GM12878 (cell line): ENCODE measurements around the gene NCKAP5. TPM values are rescaled to one million over a fixed set of nuclear protein-coding genes. Genes with fewer than 3 reads are reported as not detected.

Experiments used
- ATAC-seq: fragments of 200-7000 bp; cut with Tn5 transposase; 3 replicates; pipeline ENCODE4 v1.9.1; 2020; ENCODE audit warnings: mild to moderate bottlenecking, moderate library complexity
- BruUV-seq: library from RNA; stranded (reverse); fragments of 400-500 nt; replicated peaks from 2 replicates; lab custom pipeline; 2021; lab: Mats Ljungman, UMichigan
- CTCF ChIA-PET: fragments of 300-600 bp; sonication (Branson Sonifier 250); formaldehyde crosslinking; extraction: SDS; loops from one replicate; lab custom pipeline; 2021; ENCODE audit warnings: inconsistent platforms; lab: Yijun Ruan, JAX
- POLR2A ChIA-PET: fragments of 350-600 bp; formaldehyde crosslinking; extraction: SDS; loops from one replicate; lab custom pipeline; 2021; ENCODE audit warnings: inconsistent platforms; lab: Charles Lee
- RAD21 ChIA-PET: fragments of 300-600 bp; sonication (Branson Sonifier 250); formaldehyde crosslinking; loops from one replicate; lab custom pipeline; 2023; ENCODE audit warnings: antibody characterized with exemption; ENCODE audit not compliant: unreplicated experiment; lab: Charles Lee
- SMC1A ChIA-PET: fragments of 300-600 bp; sonication (Branson Sonifier 250); formaldehyde crosslinking; loops from one replicate; lab custom pipeline; 2023; ENCODE audit not compliant: unreplicated experiment, uncharacterized antibody; lab: Charles Lee
- DNase-seq: peaks from one replicate; pipeline ENCODE4 v3.0.0-alpha.2; 2011; ENCODE audit warnings: low read depth, low spot score
- FAIRE-seq: peaks from 3 replicates; lab custom pipeline; 2011; peaks lifted over from hg19 to GRCh38; lab: Jason Lieb, UNC
- H2AFZ ChIP-seq: 2 replicates; pipeline ENCODE4 v1.6.0; 2011; ENCODE audit warnings: low read depth, low read length, control low read depth; ENCODE audit not compliant: control insufficient read depth
- H3K27ac ChIP-seq: 2 replicates; pipeline ENCODE4 v1.5.1; 2011; ENCODE audit warnings: control low read depth; ENCODE audit not compliant: control insufficient read depth, insufficient read depth
- H3K27me3 ChIP-seq, 2 experiments: replicated peaks in 1 of 2; 2 replicates each; pipeline versions ENCODE4 v1.6.0 to v1.6.1; 2011; ENCODE audit warnings: low read length in 1 of 2; ENCODE audit not compliant: control insufficient read depth in 2 of 2, insufficient read depth in 2 of 2
- H3K36me3 ChIP-seq, 2 experiments: 2 replicates each; pipeline ENCODE4 v1.5.1; 2011; ENCODE audit warnings: low read length in 1 of 2; ENCODE audit not compliant: control insufficient read depth in 2 of 2, insufficient read depth in 2 of 2
- H3K4me1 ChIP-seq: 2 replicates; pipeline ENCODE4 v1.6.1; 2011; ENCODE audit warnings: mild to moderate bottlenecking, low read length, moderate library complexity, mixed read lengths; ENCODE audit not compliant: control insufficient read depth, insufficient read depth
- H3K4me2 ChIP-seq: 2 replicates; pipeline ENCODE4 v1.6.0; 2011; ENCODE audit warnings: control low read depth; ENCODE audit not compliant: control insufficient read depth, insufficient read depth
- H3K4me3 ChIP-seq: fragments of 200-600 bp; sonication (generic); 2 replicates; pipeline ENCODE4 v1.5.1; 2016
- H3K79me2 ChIP-seq: 2 replicates; pipeline ENCODE4 v1.6.0; 2011; ENCODE audit warnings: low read length; ENCODE audit not compliant: control insufficient read depth, insufficient read depth
- H3K9ac ChIP-seq: 2 replicates; pipeline ENCODE4 v1.8.0; 2011; ENCODE audit warnings: low read length, control low read depth, mixed read lengths; ENCODE audit not compliant: control insufficient read depth, insufficient read depth
- H3K9me3 ChIP-seq: replicated peaks from 3 replicates; pipeline ENCODE4 v1.5.1; 2011; ENCODE audit warnings: mild to moderate bottlenecking, low read length; ENCODE audit not compliant: control insufficient read depth, insufficient read depth
- H4K20me1 ChIP-seq: 2 replicates; pipeline ENCODE4 v1.6.0; 2011; ENCODE audit not compliant: control insufficient read depth, insufficient read depth
- RAD21 ChIP-seq: IDR thresholded peaks from 2 replicates; pipeline ENCODE4 v1.6.1; 2011; ENCODE audit warnings: mild to moderate bottlenecking, low read depth, low read length, moderate library complexity; ENCODE audit not compliant: insufficient read depth
- ZNF622 ChIP-seq: fragments of 450-650 bp; IDR thresholded peaks from 2 replicates; pipeline ENCODE4 v1.6.1; 2017; ENCODE audit warnings: mild to moderate bottlenecking, inconsistent platforms
- WGBS: methylation state at CpG from one replicate; pipeline ENCODE4 v1.1.6; 2016; ENCODE audit warnings: low lambda C conversion rate; ENCODE audit not compliant: insufficient replicate concordance, insufficient coverage; ENCODE audit errors: missing lambda C conversion rate; 5-methylcytosine and 5-hydroxymethylcytosine counted together
- in situ Hi-C: fragments of 300-500 bp; cut with MboI; formaldehyde crosslinking; loops from 9 replicates; pipeline ENCODE4 v1.14.3; 2018; ENCODE audit warnings: mixed read lengths
- intact Hi-C: fragments of 100-400 bp; cut with micrococcal nuclease; formaldehyde crosslinking; loops from one replicate; pipeline ENCODE4 v1.14.2; 2022; ENCODE audit not compliant: unreplicated experiment
- polyA plus RNA-seq, 11 experiments: library from polyadenylated mRNA; depleted of rRNA in 4 of 11; unstranded in 6 of 11; stranded (reverse) in 5 of 11; fragments of >200 nt; fragmentation: Nextera tagmentation in 4 of 11; fragmentation: Illumina TruSeq in 1 of 11; extraction: Ambion mirVana in 4 of 11; extraction: Trizol in 1 of 11; gene quantifications; 1 replicate in 1 of 11; 2 replicates in 10 of 11; pipeline versions ENCODE4 v1.2.1 to v1.2.3, GENCODE V29; 2011 to 2016; ENCODE audit warnings: inconsistent platforms in 2 of 11, missing spikeins in 2 of 11, low read depth in 1 of 11
- total RNA-seq, 4 experiments: library from RNA; depleted of rRNA in 3 of 4; stranded (reverse); fragments of >200 nt in 3 of 4; fragmentation: Illumina TruSeq in 1 of 4; extraction: Trizol in 1 of 4; gene quantifications; 2 replicates each; pipeline versions ENCODE4 v1.2.1 to v1.2.3, GENCODE V29; 2013 to 2021
- TF ChIP-seq, protein P1 (sequence below), 3 experiments: IDR thresholded peaks in 2 of 3; conservative IDR thresholded peaks in 1 of 3; 2 replicates each; pipeline ENCODE4 v1.5.1; 2011; ENCODE audit warnings: low read depth in 3 of 3, low read length in 3 of 3, mild to moderate bottlenecking in 3 of 3, control low read depth in 2 of 3, moderate library complexity in 2 of 3, inconsistent platforms in 1 of 3, mixed read lengths in 1 of 3; ENCODE audit not compliant: control insufficient read depth in 2 of 3, insufficient read depth in 1 of 3; ENCODE audit errors: extremely low read depth in 1 of 3

NCKAP5 gene
- total and polyA plus RNA-seq, 10 of the 15 experiments (the other 5 are each of a cell fraction or from before 2014, with no cell fraction given), result 0.06 to 0.44 (median 0.16) TPM

DNA sequence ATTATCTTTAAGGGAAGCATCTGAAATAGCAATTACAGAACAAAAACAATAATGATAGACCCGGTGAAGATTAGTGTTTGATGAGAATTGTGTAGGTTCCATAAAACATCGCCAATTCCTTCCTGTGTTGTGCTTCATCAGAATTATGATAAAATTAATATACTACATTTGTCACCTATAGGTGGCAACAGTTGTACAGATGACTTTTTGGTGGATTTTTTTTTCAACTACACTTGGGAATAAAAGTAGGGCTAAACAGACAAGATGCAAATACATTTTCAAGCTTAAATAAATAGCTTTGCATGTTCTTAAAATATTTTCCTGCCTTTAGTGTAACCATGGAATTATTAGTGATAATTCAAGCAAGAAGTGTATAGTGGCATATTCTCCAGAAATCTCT, 891.3 kb downstream of the NCKAP5 start:
- no peak overlapping the region for H3K4me2 ChIP-seq
- H3K27me3 ChIP-seq, result no peaks in the 10 kb centered on the region; a peak in 1 of 4 replicates
- in situ Hi-C loops (no loop called here), intact Hi-C loops (no loop called here)
- DNase-seq, result no peak
- no peak overlapping the region for H2AFZ ChIP-seq
- ChIA-PET CTCF (interaction anchor here (0.7 to 4.1 kb wide), 12 partner anchors 9 to 494 kb away, joined by 3 to 26 read pairs (median 4); no protein-coding TSS in a partner anchor), SMC1A (interaction anchor here (0.9 to 1.9 kb wide), 7 partner anchors 20 to 494 kb away, joined by 3 to 11 read pairs (median 3); no protein-coding TSS in a partner anchor), RAD21 (interaction anchor here (0.9 to 1.7 kb wide), 6 partner anchors 129 to 495 kb away, joined by 3 to 9 read pairs (median 4); no protein-coding TSS in a partner anchor), POLR2A (no interaction called here)
- H3K27ac ChIP-seq, result no peak overlapping the region
- no peak for TF ChIP-seq ZNF622
- TF ChIP-seq RAD21, result 0 out of 2 replicates have a peak, but pooled peaks have one; percentile 16
- TF ChIP-seq, protein P1, sequence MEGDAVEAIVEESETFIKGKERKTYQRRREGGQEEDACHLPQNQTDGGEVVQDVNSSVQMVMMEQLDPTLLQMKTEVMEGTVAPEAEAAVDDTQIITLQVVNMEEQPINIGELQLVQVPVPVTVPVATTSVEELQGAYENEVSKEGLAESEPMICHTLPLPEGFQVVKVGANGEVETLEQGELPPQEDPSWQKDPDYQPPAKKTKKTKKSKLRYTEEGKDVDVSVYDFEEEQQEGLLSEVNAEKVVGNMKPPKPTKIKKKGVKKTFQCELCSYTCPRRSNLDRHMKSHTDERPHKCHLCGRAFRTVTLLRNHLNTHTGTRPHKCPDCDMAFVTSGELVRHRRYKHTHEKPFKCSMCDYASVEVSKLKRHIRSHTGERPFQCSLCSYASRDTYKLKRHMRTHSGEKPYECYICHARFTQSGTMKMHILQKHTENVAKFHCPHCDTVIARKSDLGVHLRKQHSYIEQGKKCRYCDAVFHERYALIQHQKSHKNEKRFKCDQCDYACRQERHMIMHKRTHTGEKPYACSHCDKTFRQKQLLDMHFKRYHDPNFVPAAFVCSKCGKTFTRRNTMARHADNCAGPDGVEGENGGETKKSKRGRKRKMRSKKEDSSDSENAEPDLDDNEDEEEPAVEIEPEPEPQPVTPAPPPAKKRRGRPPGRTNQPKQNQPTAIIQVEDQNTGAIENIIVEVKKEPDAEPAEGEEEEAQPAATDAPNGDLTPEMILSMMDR (IDR thresholded peaks at IDR 0.05 in 2 of 3, conservative IDR thresholded peaks at IDR 0.05 in 1 of 3; ENCODE audit: control insufficient read depth in 2 of 3, extremely low read depth in 1 of 3, insufficient read depth in 1 of 3, low read depth in 3 of 3, low read length in 3 of 3), result peak in 2 of 3 experiments; percentile 16 to 34; a peak in 2 of 6 replicates
- no TSS peak for BruUV-seq
- WGBS, result 15% methylated on average over 2 of the region's 2 CpGs
- no peaks in the 10 kb centered on the region for H3K4me1 ChIP-seq
- H3K79me2 ChIP-seq, result no peaks in the 10 kb centered on the region
- no peak overlapping the region for H3K4me3 ChIP-seq
- FAIRE-seq, result no peak
- no peak for ATAC-seq
- no peaks in the 10 kb centered on the region for H3K36me3 ChIP-seq
- H4K20me1 ChIP-seq, result no peaks in the 10 kb centered on the region
- H3K9me3 ChIP-seq, result no peaks in the 10 kb centered on the region
- no peak overlapping the region for H3K9ac ChIP-seq
